CD4-positive, alpha-beta T cell treated with Interleukin-1 beta for 1 hour (primary cell): ENCODE results near the gene PHLPP2.

Experiments used
- DNase-seq, 2 donors: peaks; one replicate each; pipeline ENCODE4 v3.0.0-alpha.2; 2020 to 2022

The PHLPP2 gene

GRCh38 chr16:71670537-71670936 is 54.0 kb downstream of the PHLPP2 start:
- DNase-seq, result no peak

GRCh38 chr16:71669926-71670536 is 54.5 kb downstream of the PHLPP2 start:
- no peak for DNase-seq

DNA sequence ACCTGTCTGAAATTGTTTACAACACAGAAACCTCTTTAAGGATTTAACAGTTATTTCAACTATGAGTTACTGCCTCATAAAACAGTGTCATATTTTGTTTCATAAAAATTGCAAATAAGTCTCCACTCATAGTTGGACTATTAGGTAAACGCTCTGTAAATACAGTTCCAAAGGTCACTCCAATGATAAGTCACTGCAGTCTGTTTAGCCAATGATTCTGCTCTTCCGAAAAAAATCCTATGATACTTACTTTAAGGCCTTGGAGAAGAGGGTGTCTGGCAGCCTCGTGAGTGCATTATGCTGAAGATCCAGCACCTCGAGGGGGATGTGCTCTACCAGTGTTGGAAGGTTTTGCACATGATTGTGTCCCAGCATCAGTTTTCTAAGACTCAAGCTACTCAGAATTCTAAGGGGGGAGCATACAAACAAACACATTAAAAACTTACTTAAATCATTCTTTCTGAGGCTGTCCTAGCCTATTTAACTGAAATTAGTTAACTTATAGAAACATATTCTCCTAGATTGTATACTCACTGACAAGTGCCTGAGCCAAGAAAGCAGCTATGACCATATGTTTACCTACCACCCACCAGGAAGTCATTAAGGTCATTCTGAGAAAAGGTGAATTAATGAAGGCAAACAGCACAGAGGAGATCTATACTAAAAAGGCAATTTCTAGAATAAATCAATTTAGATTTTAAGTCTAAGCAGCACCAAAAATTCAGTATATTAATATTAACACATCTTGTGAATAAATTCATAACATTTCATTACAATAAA is 57.4 kb downstream of the PHLPP2 start:
- DNase-seq, result no peak

DNA sequence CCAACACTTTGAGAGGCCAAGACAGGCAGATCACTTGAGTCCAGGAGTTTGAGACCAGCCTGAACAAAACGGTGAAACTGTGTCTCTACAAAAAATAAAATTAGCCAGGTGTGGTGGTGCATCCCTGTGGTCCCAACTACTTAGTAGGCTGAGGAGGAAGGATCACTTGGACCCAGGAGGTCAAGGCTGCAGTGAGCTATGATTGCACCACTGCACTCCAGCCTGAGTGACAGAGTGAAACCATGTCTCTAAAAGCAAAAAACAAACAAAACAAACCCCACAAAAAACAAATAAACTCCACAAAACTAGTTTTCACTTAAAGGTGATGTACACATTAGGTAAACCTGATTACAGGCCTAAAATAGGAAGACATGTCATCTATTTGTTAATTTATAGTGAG is 58.2 kb downstream of the PHLPP2 start:
- DNase-seq, result no peak

DNA sequence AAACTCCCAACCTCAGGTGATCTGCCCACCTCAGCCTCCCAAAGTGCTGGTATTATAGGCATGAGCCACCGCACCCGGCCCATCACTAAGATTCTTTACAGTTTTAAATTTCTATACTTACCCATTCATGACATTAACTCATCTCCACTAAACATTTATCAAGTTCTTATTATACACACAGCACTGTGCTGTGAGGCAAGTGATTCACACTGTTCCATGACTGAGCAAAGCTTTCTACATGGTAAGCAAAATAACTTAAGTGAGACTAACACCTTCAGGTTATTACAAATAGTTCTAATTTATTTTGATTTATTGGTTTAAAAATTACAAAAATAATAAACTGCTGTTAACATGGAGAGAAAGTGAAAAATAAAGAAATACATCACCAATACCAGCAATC is 65.0 kb downstream of the PHLPP2 start:
- DNase-seq, result no peak

DNA sequence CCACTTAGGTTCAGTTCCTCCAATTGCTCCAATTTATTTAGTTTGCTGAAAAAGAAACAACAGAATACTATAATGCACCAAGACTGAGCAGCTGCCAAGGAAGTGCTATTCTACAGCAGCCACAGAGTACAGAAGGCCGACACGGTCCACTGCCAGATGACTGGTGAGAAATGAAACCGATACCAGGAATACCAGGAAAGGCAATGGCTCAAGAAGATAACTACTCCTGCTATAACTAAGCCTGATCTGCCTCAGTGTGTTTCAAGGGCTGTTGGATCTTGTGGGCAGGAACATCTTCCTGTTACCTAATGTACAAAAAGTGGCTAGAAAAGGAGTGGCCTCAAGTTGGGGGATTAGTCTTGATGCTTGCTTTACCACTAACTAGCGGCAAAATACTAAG is 65.7 kb downstream of the PHLPP2 start:
- DNase-seq, result no peak

DNA sequence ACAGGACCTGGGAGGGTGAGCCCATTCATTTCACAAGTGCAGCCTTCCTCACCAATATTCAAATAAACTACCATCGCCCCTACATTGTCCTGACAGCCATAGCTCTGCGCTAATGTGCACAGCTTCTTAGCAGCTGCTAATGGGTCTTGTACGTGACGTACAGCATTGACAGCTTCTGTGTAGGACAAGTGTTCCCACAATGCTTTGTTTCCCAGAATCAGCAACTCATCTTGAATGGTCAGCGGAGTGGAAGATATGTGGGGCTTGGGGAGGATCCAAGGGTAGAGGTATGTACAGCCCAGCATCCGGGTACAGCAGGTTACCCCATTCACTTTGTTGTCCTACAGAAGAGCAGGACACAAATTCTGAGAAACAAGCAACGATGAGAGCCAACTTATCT is 74.8 kb downstream of the PHLPP2 start:
- DNase-seq, result no peak

- no peak for DNase-seq
Observed at GRCh38 chr16:71648921-71649320, 75.6 kb downstream of the PHLPP2 start.

- DNase-seq, result no peak
Observed at GRCh38 chr16:71648162-71648561, 76.3 kb downstream of the PHLPP2 start.

GRCh38 chr16:71647391-71647790 is 77.1 kb downstream of the PHLPP2 start:
- DNase-seq, result no peak

GRCh38 chr16:71645450-71645849 is 79.1 kb downstream of the PHLPP2 start:
- DNase-seq, result peak in 1 of 2 donors; percentile 3

GRCh38 chr16:71637398-71637797 is 87.1 kb downstream of the PHLPP2 start:
- no peak for DNase-seq

DNA sequence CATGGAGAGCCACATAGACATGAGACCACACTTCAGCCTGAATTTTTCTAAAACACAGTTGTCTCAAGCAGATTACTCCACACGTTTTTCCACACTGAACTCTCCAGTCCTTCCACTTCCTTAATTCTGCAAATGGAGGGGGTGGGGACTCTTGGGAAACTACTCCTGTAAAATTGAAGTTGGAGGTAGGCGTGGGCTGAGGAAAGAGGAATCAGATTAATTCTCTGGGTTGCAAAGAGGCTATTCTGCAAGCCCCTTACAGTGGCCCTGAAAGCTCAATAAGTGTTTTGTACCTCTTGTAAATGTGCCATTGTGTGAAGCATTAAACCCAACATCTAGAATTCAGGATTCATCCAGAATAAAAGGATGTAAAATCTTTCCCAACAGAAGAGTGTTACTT is 88.9 kb downstream of the PHLPP2 start:
- no peak for DNase-seq

GRCh38 chr16:71631776-71632175 is 92.7 kb downstream of the PHLPP2 start:
- DNase-seq, result no peak

GRCh38 chr16:71630808-71631207 is 93.7 kb downstream of the PHLPP2 start:
- DNase-seq, result no peak

GRCh38 chr16:71629278-71630016 is 95.1 kb downstream of the PHLPP2 start:
- no peak for DNase-seq

GRCh38 chr16:71628810-71629209 is 95.7 kb downstream of the PHLPP2 start:
- no peak for DNase-seq

GRCh38 chr16:71627731-71628181 is 96.7 kb downstream of the PHLPP2 start:
- DNase-seq, result no peak

DNA sequence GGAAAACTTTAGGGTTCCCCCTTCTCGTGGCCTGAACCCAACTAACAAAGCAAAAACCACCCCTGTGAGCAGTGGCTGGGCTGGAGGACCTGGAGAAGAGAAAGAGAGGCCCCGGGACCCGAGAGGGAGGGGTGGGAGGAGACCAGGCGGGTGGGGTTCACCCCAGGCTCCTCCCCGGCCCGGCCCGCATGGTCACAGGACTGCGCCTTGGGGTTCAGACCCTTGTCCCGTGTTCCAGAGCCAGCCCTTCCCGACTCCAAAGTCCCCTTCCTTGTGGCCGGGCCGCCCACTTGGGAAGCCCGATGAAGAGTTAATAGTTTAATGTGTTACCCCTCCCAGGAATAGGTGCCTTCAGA is 97.7 kb downstream of the PHLPP2 start:
- no peak for DNase-seq

DNA sequence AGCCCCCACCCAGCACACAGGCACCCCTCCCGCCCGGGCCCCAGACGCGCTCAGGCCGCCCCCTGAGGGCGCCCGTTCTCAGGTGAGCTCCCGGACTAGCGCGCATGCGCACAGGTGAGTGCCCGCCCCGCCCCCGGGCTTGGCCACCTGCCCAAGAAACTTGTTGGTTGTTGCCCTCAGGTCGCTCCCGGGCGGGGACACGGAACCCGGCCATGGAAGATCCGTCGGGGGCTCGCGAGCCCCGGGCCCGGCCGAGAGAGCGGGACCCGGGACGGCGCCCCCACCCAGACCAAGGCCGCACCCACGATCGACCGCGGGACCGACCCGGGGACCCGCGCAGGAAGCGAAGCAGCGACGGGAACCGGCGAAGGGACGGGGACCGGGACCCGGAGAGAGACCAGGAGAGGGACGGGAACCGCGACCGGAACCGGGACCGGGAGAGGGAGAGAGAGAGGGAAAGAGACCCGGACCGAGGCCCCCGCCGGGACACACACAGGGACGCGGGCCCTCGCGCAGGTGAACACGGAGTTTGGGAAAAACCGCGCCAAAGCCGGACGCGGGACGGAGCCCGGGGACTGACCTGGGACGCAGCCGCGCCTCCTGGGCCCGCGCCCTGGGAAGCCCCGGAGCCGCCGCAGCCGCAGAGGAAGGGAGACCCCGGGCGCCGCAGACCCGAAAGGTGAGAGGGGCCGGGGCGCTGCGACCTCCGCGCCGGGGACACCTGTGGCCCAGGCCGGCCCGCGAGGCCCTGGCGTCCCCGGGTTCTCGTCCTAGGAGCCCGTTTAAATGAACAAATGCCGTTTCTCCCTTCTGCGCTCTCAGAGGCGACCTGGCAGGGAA is 98.3 kb downstream of the PHLPP2 start, which contains the start of gene MARVELD3:
Gene MARVELD3, plus strand, starts transcription at position 167 of the 840 bp plus-strand sequence. Its CDS starts 46 bp downstream, at position 213.
- DNase-seq, result peak; percentile 15 to 16

GRCh38 chr16:71625113-71625850 is 99.2 kb downstream of the PHLPP2 start:
- no peak for DNase-seq

DNA sequence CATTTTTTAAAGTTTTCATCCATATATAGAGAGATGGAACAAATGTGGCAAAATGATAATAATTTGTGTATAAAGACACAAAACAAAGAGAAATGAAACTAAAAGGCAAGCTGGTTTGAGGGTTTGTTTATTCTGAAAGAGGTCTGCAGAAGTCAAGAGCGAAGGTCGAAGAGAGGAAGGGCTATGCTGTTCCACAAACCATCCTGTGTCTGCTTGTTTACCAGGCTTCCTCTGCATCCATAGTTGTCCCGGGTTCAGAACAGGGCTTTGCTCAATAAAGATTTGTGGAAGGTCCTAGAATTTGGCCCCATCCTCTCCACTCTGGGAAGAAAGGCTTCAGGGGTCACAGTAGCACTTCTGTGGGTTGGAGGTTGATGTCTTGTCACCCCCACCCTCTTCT is 100.9 kb downstream of the PHLPP2 start:
- DNase-seq, result no peak
